Breast epithelium (tissue), 3 donors: Measurements from ENCODE around the gene COMMD1.
"Not testable (repeated sequence)": the region's sequence is repeated elsewhere in the genome, so short reads cannot be mapped to it uniquely, and the experiment has no call there.

Experiments
- CTCF ChIP-seq, 3 donors: fragments of 450-650 bp; IDR thresholded peaks; one replicate each; pipeline ENCODE4 v1.5.1; 2016 to 2017; ENCODE audit warnings: antibody characterized with exemption in 3 of 3, mild to moderate bottlenecking in 3 of 3, moderate library complexity in 3 of 3
- POLR2A ChIP-seq: fragments of 450-650 bp; IDR thresholded peaks from one replicate; pipeline ENCODE4 v1.6.1; 2016; ENCODE audit warnings: antibody characterized with exemption, mild to moderate bottlenecking, moderate library complexity
- POLR2AphosphoS5 ChIP-seq, 3 donors: sonication (generic); formaldehyde crosslinking; IDR thresholded peaks; one replicate each; pipeline ENCODE4 v1.6.1; 2017; ENCODE audit warnings: antibody characterized with exemption in 3 of 3

- not testable (repeated sequence) for TF ChIP-seq CTCF (IDR thresholded peaks at IDR 0.05); POLR2A; POLR2AphosphoS5 (IDR thresholded peaks at IDR 0.05)
These were observed 255.2 kb downstream of the COMMD1 start for GRCh38 chr2:62160691-62161090.
